ENCODE data around the gene ARMC9.
"Not testable (repeated sequence)": the region's sequence is repeated elsewhere in the genome, so short reads cannot be mapped to it uniquely, and the experiment has no call there.

Gene ARMC9

DNA sequence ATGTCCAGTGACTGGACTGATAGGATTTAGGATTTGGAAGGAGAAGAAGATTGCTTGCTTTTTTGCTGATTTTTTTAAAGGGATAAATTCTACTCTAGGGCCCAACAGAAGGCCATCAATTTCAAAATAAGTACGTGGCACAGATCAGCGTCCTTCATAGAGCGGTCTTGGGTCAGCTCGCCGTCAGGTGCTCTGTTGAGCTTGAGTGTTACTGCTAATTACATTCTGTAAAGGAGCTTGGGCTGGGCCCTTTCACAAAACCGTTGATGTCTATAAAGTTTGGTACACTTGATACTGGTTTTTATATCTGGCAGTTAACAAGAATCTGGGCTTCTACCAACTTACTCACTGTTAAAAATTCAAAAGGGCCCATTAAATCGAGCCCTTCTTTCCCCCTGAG is 45.4 kb downstream of the ARMC9 start:
- no peak for DNase-seq (ENCODE audit: low read depth in 1 of 2, low spot score in 1 of 2)

DNA sequence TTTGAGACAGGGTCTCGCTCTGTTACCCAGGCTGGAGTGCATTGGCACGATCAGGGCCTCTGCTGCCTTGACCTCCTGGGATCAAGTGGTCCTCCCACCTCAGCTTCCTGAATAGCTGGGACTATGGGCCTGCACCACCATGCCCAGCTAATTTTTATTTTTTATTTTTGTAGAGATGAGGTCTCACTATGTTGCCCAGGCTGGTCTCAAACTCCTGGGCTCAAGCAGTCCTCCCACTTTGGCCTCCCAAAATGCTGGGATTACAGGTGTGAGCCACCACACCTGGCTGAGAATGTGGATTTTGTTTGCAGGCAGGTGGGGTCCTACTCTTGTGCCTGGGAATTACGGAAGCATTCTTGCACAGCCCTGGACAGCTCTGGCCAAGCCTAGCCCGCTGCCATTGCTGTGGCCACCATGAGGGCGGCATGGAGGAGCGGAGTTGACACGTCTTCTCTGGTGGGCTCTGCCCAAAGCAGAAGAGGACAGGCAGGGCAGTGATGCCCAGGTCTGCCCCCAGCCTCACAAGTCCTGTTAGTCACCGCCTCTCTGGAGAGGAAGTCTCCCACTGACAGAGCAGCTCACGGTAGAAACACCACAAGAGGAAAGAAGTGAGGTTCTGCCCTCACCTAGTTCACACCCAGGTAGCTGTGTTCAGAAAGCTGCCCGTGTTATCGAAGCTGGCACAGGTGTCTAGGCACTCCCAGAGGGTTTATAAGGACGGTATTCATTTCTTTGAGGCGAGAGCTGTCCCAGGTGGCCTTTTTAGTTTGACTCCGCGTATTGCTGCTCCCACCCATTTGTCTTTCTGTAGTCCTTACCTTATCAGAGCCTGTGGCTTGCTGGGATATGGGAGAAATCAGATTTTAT is 46.2 kb downstream of the ARMC9 start:
- DNase-seq (ENCODE audit: low read depth in 1 of 2, low spot score in 1 of 2): no peak

DNA sequence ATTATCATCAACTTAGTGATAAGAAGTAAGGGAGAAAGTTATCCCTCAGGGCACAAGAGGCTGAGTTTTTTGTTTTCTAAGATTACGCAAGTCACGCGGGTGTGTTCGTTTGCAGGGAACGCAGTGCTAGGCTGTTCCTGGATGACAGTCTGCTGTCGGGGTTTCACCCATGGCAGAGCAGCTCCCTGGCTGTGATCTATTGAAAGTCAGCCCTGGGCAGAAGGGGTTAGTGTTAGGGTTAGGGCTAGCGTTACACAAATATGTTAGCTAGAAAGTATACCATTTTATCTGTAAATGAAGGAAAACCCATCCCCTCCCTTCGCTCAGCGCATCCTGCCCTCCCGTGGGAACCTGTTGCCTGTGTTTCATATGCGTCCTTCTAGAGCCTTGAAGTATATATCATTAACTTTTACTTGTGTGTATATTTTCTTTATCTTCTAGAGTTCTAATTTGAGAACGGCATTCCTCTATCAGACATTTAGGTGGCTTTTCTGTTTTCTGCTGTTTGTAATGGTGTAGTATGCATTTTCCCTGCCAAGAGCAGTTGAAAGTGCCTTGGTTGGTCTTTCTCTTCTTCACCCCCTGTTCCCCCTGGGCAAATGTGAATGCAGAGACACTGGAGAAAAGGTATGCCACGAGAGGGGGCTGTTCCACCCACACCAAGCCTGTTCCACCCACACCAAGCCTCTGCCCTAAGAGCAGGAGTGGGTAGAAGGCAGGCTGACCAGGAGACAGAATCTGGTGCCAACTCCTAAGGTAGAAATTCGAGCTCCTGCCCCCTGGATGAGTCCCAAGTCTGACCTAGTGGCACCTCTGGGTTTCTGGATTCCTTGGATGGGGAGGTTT is 47.0 kb downstream of the ARMC9 start:
- DNase-seq (ENCODE audit: low read depth in 1 of 2, low spot score in 1 of 2): no peak

DNA sequence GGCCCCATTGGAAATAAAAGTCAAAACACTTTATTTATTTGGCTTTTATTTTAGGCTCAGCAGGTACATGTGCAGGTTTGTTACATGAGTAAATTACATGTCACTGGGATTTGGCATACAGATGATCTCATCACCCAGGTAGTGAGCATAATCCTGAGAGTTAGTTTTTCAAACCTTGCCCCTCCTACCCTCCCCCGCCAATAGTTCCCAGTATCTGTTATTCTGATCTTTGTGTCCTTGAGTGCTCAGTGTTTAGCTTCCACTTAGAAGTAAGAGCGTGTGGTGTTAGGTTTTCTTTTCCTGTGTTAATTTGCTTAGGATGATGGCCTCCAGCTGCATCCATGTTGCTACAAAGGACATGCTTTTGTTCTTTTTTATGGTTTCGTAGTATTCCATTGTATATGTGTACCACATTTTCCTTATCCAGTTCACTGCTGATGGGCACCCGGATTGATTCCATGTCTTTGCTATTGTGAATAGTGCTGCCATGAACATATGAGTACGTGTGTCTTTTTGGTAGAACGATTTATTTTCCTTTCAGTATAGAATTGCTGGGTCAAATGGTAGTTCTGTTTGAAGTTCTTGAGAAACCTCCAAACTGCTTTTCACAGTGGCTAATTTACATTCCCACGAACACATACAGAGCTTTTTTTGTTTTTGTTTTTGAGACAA is 47.9 kb downstream of the ARMC9 start:
- no peak for DNase-seq (ENCODE audit: low read depth in 1 of 2, low spot score in 1 of 2)

DNA sequence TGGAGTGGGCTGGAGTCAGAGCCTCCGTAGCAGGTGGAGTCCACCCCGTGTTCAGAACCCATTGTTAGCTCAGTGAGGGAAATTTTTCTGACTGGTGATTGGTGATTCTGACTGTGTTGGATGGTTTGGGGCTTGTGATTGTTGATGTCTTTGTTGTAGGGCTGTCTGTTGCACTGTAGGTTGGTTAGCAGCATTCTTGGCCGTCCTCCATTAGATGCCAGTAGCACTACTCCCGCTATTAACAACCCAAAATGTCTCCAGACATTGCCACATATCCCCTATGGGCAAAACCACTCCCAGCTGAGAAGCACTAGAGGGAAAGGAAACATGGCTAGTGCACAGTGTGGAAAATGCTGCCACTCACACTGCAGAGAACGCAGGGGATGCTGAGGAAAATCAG is 51.7 kb downstream of the ARMC9 start:
- no peak for DNase-seq (ENCODE audit: low read depth in 1 of 2, low spot score in 1 of 2)

DNA sequence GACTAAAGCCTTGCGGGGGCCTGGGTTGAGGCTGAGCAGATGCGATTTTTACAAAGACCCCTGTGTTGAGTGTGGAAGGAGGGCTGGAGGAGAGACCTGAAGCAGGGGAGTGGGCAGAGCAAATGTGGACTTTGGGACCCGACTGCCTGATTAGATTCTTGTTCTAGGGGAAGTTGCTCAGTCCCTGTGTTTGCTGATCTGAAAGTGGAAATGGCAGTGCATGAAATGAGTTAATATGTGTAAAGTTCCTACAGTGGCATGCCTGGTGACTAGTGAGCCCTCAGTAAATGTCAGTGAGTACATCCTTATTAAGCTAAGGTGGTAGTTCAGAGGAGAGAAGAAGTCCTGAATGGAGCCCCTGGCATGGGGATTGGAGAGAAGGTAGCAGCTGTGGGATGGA is 52.3 kb downstream of the ARMC9 start:
- no peak for DNase-seq (ENCODE audit: low read depth in 1 of 2, low spot score in 1 of 2)

DNA sequence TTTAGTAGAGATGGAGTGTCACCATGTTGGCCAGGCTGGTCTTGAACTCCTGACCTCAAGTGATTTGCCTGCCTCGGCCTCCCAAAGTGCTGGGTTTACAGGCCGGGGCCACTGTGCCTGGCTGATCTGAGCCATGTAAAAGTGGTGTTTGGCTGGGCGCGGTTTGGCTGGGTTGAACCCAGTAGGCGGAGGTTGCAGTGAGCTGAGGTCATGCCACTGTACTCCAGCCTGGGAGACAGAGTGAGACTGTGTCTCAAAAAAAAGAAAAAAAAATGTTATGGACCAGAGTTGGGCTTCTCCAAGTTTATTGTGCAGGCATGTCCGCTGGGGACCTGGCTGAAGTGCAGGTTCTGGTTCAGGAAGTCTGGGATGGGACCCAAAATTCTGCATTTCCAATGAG is 54.9 kb downstream of the ARMC9 start:
- DNase-seq (ENCODE audit: low read depth in 1 of 2, low spot score in 1 of 2): not testable (repeated sequence)

DNA sequence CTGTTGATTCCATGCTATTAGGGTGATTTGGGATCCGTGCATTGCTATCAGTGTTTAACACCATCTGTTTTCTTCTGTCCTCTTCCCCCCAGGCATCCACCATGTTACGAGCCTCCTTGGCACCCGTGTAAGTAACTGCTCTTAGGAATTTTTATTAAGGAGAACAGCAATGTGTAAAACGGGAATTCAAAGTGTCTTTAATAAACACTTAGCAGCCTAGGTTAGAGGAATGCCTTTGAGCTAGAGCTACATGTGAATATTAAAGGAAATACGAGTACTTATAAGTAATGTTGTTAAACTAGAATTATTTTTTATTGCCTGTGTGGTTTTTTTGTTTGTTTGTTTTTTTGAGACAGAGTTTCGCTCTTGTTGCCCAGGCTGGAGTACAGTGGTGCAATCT is 58.1 kb downstream of the ARMC9 start:
- DNase-seq (ENCODE audit: low read depth in 1 of 2, low spot score in 1 of 2): no peak

DNA sequence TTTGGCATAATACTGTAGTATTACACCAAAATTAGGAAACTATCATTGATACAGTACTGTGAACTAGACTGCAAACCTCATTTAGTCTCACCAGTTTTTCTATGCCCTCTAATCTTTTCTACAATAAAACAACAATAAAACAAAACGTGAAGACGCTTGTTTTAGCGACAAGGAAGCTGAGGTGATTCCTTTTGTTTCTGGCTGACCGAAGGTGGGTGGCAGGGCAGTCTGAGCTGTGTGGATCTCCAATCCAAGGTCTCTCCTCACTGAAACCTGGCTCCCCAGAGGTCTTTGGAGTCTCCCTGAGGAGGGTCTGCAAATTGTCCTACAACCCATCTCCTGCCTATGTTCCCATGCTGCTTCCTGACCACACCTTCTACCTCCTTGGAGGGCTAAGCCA is 59.3 kb downstream of the ARMC9 start:
- no peak for DNase-seq (ENCODE audit: low read depth in 1 of 2, low spot score in 1 of 2)

DNA sequence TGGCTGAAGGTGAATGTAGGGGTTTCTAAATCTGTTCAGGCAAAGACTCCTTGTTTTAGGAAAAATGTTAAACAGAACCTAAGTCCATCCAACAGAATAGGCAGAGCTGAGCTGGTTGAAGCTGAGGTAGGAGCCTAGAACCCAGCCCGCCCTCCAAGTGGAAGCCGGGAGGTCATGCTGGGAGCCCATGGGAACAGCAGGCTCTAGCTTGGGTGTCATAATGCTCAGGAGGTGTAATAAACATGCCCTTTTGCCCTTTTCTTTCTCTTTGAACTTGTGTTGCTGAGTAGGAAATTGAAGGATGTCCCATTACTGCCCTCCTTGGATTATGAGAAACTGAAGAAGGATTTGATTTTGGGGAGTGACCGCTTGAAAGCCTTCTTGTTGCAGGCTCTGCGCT is 60.3 kb downstream of the ARMC9 start:
- DNase-seq (ENCODE audit: low read depth in 1 of 2, low spot score in 1 of 2): no peak

DNA sequence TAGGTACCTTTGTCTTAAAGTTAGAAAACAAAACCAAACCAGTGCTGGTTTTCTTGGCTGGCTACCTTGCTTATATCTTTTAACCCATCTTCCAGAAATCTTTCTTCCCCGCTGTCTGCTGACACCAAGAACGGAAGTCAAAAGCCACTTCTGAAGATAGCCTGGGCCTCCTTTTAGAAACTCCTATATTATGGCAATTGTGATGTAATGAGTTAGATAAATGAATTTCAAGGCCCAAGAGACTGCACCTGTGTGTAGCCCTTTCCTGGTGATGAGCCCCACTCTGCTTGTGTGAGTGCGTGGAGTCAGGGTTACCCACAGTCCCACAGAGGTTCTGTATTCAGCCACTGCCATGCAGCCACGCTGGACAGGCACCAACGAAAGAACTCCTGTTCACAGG is 60.7 kb downstream of the ARMC9 start:
- DNase-seq (ENCODE audit: low read depth in 1 of 2, low spot score in 1 of 2): no peak

DNA sequence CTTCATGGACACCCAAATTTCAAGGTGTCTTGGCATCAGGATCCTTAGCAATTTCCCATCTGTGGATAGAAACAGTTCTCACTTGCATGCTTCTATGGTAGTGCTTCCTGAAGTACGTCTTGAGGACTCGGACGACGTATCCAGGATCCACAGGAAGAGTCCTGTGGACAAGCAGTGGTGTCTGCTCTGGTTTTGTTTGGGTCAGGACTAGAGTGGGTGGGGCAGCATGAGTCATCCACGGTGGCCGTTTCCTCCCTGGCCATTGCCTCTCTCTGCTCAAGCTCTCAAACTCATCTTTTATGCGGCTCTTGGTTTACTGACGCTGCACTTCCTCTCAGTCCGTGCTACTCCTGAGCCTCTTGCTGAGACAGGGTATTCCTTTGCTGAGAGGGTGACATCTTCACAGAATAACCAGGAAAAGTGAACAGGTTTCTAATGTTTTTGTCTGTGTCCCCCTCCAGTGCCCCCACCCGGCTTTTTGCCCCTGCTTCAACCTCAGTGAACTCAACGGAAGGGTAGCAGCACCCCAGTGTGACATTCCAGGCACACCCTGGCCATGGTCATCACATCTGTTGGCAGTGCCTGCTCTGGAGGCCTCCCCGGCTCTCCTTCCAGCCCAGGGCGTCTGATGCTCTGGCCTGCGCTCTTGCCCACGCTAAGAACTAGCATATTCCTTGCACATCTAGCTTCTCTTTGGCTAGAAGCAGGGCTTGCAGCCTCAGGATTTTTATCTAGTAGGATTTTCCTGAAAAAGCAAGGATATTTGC is 62.2 kb downstream of the ARMC9 start:
- DNase-seq (ENCODE audit: low read depth in 1 of 2, low spot score in 1 of 2): no peak

DNA sequence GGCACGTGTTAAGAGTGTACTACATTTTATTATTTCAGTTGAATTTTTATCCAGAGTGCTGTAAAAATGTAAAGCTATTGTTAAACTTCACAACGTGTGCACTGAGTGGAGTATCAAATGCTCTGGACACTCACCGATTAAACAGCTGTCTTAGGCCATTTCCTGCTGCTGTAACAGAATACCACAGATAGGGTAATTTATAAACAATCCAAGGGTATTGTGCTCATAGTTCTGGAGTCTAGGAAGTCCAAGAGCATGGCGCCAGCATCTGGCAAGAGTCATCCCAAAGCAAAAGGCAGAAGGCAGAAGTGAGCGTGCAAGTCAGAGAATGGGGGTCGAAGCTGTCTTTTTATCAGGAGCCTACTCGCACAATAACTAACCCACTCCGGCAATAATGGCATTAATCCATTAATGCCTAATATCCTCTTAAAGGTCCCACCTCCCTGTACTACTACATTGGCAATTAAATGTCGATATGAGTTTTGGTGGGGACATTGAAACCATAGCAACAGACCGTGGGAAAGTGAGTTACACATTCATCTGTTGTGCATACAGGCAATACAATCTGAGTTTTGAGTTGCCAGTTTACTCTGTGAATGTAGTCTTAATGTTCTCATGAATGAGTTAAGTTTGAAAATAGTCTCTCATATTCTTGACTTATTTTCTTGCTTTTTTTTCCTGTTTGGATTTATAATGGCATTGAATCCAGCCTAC is 64.8 kb downstream of the ARMC9 start:
- DNase-seq (ENCODE audit: low read depth in 1 of 2, low spot score in 1 of 2): no peak

DNA sequence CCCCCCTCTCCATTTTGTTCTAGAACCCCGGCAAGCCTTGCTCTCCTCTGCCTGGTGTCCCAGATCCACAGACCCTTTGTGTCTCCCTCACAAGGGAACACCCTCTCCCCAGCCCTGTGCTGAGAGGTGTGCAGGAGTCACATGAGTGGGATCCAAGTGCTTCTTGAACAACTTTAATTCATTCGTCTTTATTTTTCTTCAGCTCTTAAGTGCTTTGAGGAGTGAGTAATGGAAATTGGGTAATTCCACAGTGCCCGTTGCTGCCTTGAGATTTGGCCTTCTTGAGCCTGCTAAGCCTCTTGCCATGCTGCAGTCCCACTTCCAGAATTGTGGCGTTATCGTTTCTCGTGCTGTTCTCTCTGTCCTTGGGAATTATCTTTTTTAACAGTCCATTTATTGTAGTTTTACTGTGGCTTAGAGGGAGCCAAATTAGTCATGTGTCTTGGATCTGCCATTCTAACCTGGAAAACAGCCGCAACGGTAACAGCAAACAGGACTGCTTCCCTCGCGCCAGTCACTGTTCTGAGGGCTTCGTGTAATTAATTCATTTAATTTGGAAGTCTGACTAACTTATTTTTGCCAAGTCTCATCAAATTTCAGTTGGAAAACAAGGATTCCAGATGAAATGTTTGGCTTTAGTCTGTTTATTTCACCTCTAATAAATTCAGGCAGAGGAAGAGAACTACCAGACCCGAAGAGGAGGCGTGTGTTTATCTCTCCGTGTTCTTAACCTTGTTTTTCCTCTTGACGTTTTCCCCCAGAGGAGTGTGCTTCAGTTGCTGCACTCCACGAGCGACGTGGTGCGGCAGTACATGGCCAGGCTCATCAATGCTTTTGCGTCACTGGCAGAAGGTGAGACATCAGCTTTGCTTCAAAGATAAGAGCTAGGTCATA is 72.0 kb downstream of the ARMC9 start:
- DNase-seq (ENCODE audit: low read depth in 1 of 2, low spot score in 1 of 2): no peak

DNA sequence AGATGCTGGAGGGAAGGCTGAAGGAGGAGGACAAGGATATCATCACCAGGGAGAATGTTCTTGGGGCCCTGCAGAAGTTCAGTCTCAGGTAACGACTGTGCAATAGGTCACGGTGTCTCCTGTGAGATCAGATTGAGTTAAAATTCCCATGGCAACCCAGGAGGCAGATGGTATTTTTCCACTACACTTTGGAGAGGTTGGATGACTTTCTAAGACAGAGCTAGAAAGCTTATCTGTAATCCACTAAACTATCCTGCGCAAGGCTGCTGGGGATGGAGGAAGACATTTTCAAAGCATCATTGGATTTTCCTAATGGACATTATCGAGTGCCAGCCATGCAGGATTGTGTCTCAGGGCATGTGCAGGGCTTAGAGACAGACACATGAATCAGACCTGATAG is 74.6 kb downstream of the ARMC9 start:
- no peak for DNase-seq (ENCODE audit: low read depth in 1 of 2, low spot score in 1 of 2)

DNA sequence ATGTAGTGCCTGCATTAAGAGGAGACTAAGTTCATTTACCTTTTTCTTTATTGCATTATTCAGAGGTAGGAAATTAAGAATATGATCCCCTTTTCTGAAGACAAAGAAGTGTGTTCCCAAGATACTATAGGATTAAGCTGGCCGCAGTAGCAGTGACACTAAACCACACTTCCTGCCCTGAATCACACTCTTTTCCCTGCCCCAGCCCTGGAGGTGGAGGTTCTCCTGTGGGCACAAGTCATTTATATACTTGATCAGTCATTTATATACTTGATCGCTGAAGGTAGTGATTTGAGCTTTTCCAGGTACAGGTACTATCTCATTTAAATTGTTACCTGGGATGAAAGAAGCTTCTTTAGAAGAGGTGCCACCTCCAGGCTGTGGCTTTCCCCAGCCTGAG is 78.6 kb downstream of the ARMC9 start:
- DNase-seq (ENCODE audit: low read depth in 1 of 2, low spot score in 1 of 2): no peak

DNA sequence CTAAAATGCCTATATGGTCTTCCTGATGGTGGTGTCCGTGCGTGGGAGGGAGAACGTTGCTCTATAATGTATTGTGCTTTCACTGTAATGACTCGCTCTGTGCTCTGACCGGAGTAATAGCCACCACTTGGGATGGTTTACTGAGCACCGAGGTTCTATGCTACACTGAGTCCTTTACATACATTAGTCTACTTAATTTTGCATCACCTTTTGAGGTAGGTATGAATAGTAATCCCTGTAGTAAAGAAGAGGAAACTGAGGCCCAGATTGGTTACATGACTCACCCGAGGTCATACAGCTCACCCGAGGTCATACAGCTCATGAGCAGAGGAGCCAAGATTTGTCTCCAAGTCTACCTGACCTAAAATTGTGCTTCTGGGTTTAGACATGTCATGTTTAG is 79.5 kb downstream of the ARMC9 start:
- no peak for DNase-seq (ENCODE audit: low read depth in 1 of 2, low spot score in 1 of 2)

DNA sequence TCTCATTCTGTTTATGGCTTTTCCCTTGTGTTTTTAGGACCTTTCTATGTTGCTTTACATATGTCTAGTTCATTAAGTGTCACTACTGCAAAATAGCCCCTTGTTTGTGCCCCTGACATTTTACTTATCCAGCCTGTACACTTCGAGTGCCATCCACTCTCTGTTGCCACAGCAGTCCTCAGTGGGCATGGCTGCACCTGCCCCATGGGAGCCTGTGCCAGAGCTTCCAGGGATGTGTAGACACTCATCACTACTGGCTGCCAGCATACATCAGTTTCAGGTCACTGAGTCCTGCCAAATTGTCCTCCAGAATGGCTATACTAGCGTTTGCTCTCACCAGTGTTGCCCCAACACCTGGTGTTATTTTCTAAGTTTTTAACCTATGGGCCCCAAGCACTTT is 80.4 kb downstream of the ARMC9 start:
- DNase-seq (ENCODE audit: low read depth in 1 of 2, low spot score in 1 of 2): no peak

DNA sequence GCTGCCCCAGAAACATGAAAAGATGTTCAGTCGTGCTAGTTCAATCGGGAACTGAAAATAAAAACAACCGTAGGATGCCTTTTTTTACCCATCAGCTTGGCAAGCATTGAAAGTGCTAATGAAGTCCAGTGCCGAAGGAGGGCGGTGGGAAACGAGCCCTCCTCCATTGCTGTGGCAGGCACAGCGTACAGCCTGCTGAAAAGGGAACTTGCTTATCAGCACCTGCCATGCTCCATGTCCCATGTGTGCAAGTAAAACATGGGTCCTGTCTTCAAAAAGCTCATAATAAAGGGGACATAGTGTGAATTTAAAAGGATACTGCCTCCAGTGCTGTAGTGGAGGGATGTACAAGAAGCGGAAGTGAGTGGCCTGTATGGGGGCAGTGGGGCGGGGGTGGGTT is 82.4 kb downstream of the ARMC9 start:
- DNase-seq (ENCODE audit: low read depth in 1 of 2, low spot score in 1 of 2): no peak

DNA sequence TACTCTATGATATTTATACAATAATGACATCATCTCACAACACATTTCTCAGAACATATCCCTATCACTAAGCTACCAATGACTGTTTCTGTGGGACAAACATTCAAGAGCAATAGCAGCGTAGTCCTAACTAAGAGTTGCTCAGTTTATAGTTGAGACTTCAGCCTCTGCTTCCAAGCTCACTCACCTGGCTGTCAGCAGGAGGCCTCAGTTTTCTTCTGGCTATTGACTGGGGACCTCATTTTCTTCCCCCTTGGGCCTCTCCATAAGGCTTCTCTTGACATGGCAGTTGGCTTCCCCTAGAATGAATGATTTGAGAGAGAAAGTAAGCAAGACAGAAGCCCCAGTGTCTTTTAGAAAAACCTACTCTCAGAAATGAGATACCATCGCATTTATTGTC is 85.9 kb downstream of the ARMC9 start:
- no peak for DNase-seq (ENCODE audit: low read depth in 1 of 2, low spot score in 1 of 2)
